HL-60 (cell line): Measurements from ENCODE around the gene GK2.

Experiments
- DNase-seq, 2 experiments: peaks; one replicate each; pipeline ENCODE4 v3.0.0-alpha.2; 2010 to 2020; ENCODE audit warnings: low read depth in 1 of 2, low spot score in 1 of 2
- H3K27ac ChIP-seq: fragments of 250-450 bp; sonication (Bioruptor Pico); replicated peaks from 2 replicates; pipeline ENCODE4 v1.5.1; 2020; ENCODE audit warnings: mild to moderate bottlenecking, moderate library complexity
- H3K27me3 ChIP-seq: fragments of 250-450 bp; sonication (Bioruptor Pico); 2 replicates; pipeline ENCODE4 v1.5.1; 2021; ENCODE audit warnings: mild to moderate bottlenecking, moderate library complexity; ENCODE audit not compliant: insufficient read depth, poor library complexity, severe bottlenecking
- H3K4me3 ChIP-seq: replicated peaks from 2 replicates; pipeline ENCODE4 v1.5.1; 2011; ENCODE audit warnings: mild to moderate bottlenecking, control low read depth, low read length; ENCODE audit not compliant: insufficient read depth
- GABPA ChIP-seq: IDR thresholded peaks from 2 replicates; pipeline ENCODE4 v1.6.1; 2012; ENCODE audit warnings: low read depth
- POLR2AphosphoS5 ChIP-seq: IDR thresholded peaks from 2 replicates; pipeline ENCODE4 v1.6.1; 2012; ENCODE audit warnings: low read depth
- SPI1 ChIP-seq: IDR thresholded peaks from 2 replicates; pipeline ENCODE4 v1.6.1; 2012; ENCODE audit warnings: low read depth, mild to moderate bottlenecking, borderline replicate concordance
- TF ChIP-seq, protein P1 (sequence below): IDR thresholded peaks from 2 replicates; pipeline ENCODE4 v1.6.1; 2012; ENCODE audit warnings: low read depth; ENCODE audit not compliant: insufficient replicate concordance
- TF ChIP-seq, protein P2 (sequence below): IDR thresholded peaks from one replicate; pipeline ENCODE4 v1.5.1; 2011; ENCODE audit warnings: low read length, control low read depth, inconsistent platforms; ENCODE audit not compliant: insufficient read depth

Gene GK2

DNA sequence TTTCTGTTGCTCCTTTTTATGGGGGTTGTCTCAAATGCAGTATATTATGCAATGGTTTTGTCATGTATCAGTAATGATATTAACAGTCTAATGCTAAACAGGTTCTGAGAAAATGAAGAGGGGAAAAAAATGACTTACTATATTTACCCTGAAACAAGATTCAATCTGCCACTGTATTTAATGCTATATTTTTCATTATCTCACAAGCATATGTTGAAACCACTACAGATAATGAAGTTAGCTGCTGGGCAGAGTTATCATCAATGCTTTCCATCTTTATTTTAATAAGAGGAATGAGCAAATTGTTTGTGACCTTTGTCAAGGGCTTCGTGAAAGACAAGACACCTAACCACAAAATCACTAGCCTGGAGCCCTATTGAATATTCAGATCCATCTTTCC is 49.6 kb downstream of the GK2 start:
- Histone ChIP-seq H3K27me3 (no peaks in the 10 kb centered on the region), H3K27ac (no peak overlapping the region), H3K4me3 (no peak overlapping the region)
- TF ChIP-seq GABPA (no peak), POLR2AphosphoS5 (no peak), SPI1 (no peak)
- TF ChIP-seq, protein P1, sequence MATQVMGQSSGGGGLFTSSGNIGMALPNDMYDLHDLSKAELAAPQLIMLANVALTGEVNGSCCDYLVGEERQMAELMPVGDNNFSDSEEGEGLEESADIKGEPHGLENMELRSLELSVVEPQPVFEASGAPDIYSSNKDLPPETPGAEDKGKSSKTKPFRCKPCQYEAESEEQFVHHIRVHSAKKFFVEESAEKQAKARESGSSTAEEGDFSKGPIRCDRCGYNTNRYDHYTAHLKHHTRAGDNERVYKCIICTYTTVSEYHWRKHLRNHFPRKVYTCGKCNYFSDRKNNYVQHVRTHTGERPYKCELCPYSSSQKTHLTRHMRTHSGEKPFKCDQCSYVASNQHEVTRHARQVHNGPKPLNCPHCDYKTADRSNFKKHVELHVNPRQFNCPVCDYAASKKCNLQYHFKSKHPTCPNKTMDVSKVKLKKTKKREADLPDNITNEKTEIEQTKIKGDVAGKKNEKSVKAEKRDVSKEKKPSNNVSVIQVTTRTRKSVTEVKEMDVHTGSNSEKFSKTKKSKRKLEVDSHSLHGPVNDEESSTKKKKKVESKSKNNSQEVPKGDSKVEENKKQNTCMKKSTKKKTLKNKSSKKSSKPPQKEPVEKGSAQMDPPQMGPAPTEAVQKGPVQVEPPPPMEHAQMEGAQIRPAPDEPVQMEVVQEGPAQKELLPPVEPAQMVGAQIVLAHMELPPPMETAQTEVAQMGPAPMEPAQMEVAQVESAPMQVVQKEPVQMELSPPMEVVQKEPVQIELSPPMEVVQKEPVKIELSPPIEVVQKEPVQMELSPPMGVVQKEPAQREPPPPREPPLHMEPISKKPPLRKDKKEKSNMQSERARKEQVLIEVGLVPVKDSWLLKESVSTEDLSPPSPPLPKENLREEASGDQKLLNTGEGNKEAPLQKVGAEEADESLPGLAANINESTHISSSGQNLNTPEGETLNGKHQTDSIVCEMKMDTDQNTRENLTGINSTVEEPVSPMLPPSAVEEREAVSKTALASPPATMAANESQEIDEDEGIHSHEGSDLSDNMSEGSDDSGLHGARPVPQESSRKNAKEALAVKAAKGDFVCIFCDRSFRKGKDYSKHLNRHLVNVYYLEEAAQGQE: no peak
- TF ChIP-seq, protein P2, sequence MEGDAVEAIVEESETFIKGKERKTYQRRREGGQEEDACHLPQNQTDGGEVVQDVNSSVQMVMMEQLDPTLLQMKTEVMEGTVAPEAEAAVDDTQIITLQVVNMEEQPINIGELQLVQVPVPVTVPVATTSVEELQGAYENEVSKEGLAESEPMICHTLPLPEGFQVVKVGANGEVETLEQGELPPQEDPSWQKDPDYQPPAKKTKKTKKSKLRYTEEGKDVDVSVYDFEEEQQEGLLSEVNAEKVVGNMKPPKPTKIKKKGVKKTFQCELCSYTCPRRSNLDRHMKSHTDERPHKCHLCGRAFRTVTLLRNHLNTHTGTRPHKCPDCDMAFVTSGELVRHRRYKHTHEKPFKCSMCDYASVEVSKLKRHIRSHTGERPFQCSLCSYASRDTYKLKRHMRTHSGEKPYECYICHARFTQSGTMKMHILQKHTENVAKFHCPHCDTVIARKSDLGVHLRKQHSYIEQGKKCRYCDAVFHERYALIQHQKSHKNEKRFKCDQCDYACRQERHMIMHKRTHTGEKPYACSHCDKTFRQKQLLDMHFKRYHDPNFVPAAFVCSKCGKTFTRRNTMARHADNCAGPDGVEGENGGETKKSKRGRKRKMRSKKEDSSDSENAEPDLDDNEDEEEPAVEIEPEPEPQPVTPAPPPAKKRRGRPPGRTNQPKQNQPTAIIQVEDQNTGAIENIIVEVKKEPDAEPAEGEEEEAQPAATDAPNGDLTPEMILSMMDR: no peak
- DNase-seq: no peak

DNA sequence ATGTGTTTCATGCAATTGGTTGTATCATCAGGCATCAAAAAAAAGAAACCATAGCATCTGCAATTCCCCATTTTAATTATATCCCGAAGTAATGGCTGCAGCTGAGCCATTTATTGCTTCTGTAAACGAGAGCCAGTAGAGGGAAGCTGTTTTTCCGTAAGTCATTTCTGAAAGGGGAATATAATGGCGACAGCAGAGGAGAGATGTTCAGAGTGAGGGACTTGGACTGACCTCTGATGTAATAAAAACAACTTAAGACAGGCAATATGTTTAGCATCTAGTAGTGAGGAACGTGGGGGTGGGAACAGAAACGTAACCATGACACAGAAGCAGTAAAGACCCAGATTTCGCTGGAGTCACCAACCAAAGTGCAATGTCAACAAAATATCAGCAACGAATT is 50.7 kb downstream of the GK2 start:
- H3K27ac ChIP-seq: no peak overlapping the region
- DNase-seq: no peak
- H3K27me3 ChIP-seq: no peaks in the 10 kb centered on the region
- no peak overlapping the region for H3K4me3 ChIP-seq
- TF ChIP-seq SPI1: no peak
- TF ChIP-seq, protein P2: no peak
- TF ChIP-seq, protein P1: no peak
- no peak for TF ChIP-seq POLR2AphosphoS5
- TF ChIP-seq GABPA: no peak
